Measurements from ENCODE around the gene SAMD7.

Gene SAMD7, protein sequence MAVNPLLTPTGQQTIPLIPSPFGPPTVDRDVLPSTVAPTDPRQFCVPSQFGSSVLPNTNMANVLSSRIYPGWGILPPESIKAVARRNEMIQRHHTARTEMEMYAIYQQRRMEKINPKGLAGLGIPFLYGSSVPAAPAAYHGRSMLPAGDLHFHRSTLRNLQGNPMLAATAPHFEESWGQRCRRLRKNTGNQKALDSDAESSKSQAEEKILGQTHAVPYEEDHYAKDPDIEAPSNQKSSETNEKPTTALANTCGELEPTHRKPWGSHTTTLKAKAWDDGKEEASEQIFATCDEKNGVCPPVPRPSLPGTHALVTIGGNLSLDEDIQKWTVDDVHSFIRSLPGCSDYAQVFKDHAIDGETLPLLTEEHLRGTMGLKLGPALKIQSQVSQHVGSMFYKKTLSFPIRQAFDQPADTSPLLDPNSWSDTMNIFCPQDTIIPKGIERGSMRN

DNA sequence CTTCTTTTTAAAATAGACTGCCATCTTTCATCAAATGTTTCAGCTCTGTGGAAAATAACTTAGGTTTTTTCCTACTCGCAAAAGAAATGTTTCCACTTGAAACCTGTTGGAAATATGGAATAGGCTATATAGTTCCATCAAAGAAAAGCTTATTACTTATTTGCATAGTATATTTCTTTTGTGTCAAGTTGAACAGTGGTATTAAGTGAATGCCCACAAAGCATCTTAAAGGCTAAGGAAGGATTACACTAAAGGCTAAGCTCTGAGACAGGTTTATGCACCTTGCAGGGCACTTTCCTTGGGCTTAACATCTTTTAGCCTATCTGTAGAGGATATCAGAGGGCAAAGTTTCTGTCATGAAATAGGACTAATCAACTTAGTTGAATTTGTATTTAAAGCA is at the start of gene SAMD7:
SAMD7 (plus strand) TSS at position 301 of the 400 bp plus-strand sequence. CDS start 7,927 bp downstream, outside the sequence.
- no peak within 1 kb of the TSS for H3K4me3 ChIP-seq (ENCODE audit: low read depth, low read length)
- TF ChIP-seq, protein P1, sequence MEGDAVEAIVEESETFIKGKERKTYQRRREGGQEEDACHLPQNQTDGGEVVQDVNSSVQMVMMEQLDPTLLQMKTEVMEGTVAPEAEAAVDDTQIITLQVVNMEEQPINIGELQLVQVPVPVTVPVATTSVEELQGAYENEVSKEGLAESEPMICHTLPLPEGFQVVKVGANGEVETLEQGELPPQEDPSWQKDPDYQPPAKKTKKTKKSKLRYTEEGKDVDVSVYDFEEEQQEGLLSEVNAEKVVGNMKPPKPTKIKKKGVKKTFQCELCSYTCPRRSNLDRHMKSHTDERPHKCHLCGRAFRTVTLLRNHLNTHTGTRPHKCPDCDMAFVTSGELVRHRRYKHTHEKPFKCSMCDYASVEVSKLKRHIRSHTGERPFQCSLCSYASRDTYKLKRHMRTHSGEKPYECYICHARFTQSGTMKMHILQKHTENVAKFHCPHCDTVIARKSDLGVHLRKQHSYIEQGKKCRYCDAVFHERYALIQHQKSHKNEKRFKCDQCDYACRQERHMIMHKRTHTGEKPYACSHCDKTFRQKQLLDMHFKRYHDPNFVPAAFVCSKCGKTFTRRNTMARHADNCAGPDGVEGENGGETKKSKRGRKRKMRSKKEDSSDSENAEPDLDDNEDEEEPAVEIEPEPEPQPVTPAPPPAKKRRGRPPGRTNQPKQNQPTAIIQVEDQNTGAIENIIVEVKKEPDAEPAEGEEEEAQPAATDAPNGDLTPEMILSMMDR (IDR thresholded peaks at IDR 0.05; ENCODE audit: insufficient read depth, low read length, missing control alignments) = no peak
- ChIA-PET CTCF (no interaction called here), POLR2A (no interaction called here)
- no peak for DNase-seq (ENCODE audit: low read depth, low spot score)

DNA sequence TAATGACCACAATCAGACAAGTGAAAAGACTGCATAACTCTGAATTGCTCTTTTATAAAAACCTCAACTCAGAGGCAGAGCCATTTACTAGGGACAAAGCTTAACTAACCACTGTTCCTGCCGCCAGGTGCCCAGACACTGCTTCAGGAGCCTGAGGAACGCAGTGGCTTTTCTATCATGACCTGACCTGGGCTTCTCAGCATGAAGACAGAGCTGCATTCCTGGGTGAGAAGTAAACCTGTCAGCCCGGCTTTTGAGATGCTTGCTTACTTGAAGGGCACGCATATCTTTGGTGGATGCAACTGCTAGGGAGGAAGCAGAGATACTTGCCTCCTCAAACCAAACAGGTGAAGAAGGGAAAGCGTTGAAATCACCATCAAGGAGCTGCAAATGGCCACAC is 49.5 kb upstream of the SAMD7 start:
- TF ChIP-seq, protein P1 (IDR thresholded peaks at IDR 0.05; ENCODE audit: insufficient read depth, low read length, missing control alignments) = no peak
- no peak for DNase-seq (ENCODE audit: low read depth, low spot score)
- ChIA-PET POLR2A (no interaction called here), CTCF (interaction anchor here (1.2 to 2.9 kb wide), 7 partner anchors 16 to 237 kb away, joined by 3 to 9 read pairs (median 5); no protein-coding TSS in a partner anchor)
- no peak overlapping the region for H3K4me3 ChIP-seq (ENCODE audit: low read depth, low read length)

DNA sequence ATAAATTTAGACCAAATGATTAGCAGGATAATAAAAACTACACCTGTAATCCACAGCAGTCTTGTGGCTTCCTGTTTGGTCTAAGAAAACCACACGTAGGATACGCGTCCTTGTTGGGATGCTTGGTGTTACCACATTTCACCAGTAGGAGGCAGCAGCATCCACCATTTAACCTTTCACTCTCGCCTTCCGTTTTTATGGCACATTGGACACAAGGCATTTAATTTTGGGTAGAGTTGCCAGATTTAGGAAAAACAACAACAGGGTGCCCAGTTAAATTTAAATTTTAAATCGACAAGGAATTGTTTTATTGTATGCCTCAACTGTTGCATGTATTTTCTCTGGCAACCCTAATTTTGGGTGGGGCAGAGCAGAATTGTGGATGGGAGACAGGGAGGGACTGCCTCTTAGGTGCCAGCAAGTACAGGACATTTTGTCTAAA is 47.9 kb upstream of the SAMD7 start:
- H3K4me3 ChIP-seq (ENCODE audit: low read depth, low read length) = no peak overlapping the region
- ChIA-PET POLR2A (no interaction called here), CTCF (interaction anchor here (0.6 to 2.9 kb wide), 12 partner anchors 9 to 547 kb away, joined by 3 to 9 read pairs (median 4); no protein-coding TSS in a partner anchor)
- TF ChIP-seq, protein P1 (IDR thresholded peaks at IDR 0.05; ENCODE audit: insufficient read depth, low read length, missing control alignments) = peak; percentile 71
- no peak for DNase-seq (ENCODE audit: low read depth, low spot score)

DNA sequence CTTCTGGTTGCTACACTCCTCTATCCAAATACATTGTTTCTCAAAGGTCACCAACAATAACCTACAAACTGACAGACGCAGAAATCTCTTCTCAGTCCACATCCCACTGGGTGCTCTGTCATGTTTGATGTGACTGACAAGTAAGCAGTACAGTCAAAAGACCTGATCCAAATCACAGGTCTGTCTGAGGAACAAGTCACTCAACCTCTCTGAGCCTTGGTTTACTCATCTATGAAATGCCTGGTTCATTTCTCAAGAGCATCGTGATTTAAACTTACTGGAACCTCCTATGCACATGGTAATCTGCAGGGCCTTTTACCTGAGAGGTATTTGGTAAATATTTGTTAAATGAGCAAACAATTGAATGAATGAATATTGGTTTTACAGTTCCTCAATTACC is 47.1 kb upstream of the SAMD7 start:
- POLR2A ChIA-PET = no interaction called here
- no peak overlapping the region for H3K4me3 ChIP-seq (ENCODE audit: low read depth, low read length)
- CTCF ChIA-PET = interaction anchor here (1.0 to 1.7 kb wide), 4 partner anchors 12 to 24 kb away, joined by 4 to 5 read pairs (median 4); no protein-coding TSS in a partner anchor
- no peak for DNase-seq (ENCODE audit: low read depth, low spot score)
- TF ChIP-seq, protein P1 (IDR thresholded peaks at IDR 0.05; ENCODE audit: insufficient read depth, low read length, missing control alignments) = no peak

DNA sequence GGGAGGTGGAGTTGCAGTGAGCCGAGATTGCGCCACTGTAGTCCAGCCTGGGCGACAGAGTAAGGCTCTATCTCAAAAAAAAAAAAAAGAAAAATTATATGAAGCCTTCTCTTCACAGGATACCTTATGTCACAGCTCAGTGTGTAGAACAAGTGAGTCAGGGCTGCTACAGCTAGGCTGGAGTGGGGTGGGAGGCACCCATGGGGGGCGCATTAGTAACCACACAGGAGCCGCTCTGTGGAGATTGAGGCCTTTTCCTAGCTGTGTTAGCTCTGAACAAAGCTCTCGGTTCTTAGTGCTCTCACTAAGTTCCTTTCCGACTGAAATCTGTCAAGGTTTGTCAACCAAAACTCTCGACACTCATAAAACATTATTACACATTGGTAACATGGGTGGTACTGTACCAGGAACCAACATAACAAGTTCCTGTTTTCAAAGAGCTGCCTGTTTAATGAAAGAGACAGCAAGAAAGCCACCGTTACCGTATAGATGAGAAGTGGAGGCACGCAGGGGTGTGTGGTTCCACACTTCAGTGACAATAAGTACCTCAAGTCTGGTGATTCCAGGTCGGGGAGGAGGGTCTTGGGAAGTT is 46.1 kb upstream of the SAMD7 start:
- CTCF ChIA-PET = interaction anchor here (1.0 to 1.3 kb wide), 2 partner anchors 12 to 30 kb away, joined by 3 read pairs; no protein-coding TSS in a partner anchor
- DNase-seq (ENCODE audit: low read depth, low spot score) = no peak
- no peak overlapping the region for H3K4me3 ChIP-seq (ENCODE audit: low read depth, low read length)
- TF ChIP-seq, protein P1 (IDR thresholded peaks at IDR 0.05; ENCODE audit: insufficient read depth, low read length, missing control alignments) = no peak
- POLR2A ChIA-PET = no interaction called here

Data from AG04449 (cell line).